ENCODE data around the gene RAD21L1.

Gene RAD21L1

DNA sequence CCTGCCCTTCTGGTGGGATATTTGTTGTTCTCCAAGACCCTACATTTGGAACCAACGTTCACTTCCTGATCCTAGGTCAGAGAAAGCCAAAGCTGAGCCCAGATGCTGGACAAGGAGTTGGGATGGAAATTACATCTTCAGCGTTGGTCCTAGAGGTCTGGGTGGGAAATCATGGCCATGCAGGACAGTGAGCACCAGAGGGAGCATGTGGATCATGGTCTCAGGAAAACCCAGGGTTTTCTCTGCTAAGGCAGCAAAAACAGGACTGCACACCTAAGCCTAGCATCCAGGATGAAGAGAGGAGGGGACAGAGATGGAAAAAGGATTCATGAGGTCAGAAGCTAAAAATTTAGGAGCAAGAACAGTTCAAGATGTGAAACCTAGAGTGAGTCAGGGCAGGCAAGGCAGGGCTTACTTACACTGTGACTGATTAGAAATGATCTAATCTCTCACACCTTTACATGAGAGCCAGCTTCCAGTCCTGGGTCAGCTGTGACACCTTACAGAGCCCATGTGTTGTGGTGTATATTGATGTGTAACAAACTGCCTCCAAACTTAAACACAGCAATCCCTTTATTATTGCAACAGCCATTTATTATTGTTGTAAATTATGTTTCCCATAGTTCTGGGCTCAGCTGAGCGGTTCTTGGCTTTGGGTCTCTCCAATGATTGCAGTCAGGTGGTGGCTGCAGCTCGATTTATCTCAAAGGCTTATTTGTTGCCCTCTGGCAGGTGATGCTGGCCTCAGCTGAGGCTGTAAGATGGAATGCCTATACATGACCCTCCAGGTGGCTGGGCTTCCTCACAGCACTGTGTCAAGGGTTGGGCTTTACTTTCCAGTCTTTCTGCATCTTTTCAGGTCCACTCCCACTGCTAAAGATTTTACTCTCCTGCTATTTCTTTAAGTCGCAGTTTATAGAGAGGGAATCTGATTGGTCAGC, 16.1 kb upstream of the RAD21L1 start:
- no peak overlapping the region for H3K4me3 ChIP-seq (ENCODE audit: low read depth, low read length)
- DNase-seq (ENCODE audit: low read depth, low spot score), result no peak
- ChIA-PET POLR2A (no interaction called here), CTCF (interaction anchor here (0.5 to 2.5 kb wide), 12 partner anchors 10 to 395 kb away, joined by 3 to 14 read pairs (median 4); partner anchors contain the start of gene NSFL1C)
- peak; percentile 36 for TF ChIP-seq CTCF (IDR thresholded peaks at IDR 0.05; ENCODE audit: insufficient read depth, low read length, missing control alignments)

DNA sequence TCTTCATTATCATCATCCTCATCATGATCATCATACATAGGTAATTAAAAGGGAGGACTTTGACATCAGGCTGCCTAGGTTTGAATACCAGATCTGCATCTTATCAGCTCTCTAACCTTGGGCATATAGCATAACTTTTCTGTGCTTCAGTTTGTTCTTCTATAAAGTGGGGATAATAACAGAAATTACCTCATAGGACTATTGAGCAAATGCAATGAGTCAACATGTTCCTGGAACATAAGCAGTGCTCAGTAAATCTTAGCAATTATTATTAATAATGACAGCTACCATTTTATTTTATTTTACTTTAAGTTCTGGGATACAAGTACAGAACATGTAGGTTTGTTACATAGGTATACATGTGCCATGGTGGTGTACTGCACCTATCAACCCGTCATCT, 15.3 kb upstream of the RAD21L1 start:
- CTCF ChIA-PET, result interaction anchor here (0.7 to 2.5 kb wide), 12 partner anchors 10 to 395 kb away, joined by 3 to 14 read pairs (median 4); no protein-coding TSS in a partner anchor
- no peak for TF ChIP-seq CTCF (IDR thresholded peaks at IDR 0.05; ENCODE audit: insufficient read depth, low read length, missing control alignments)
- no peak overlapping the region for H3K4me3 ChIP-seq (ENCODE audit: low read depth, low read length)
- no peak for DNase-seq (ENCODE audit: low read depth, low spot score)
- POLR2A ChIA-PET, result no interaction called here

GRCh38 chr20:1212023-1212422, 13.8 kb upstream of the RAD21L1 start:
- ChIA-PET CTCF (interaction anchor here (0.6 to 2.5 kb wide), 13 partner anchors 8 to 395 kb away, joined by 3 to 22 read pairs (median 4); partner anchors contain the start of gene C20orf202), POLR2A (no interaction called here)
- H3K4me3 ChIP-seq (ENCODE audit: low read depth, low read length), result no peak overlapping the region
- TF ChIP-seq CTCF (IDR thresholded peaks at IDR 0.05; ENCODE audit: insufficient read depth, low read length, missing control alignments), result no peak
- DNase-seq (ENCODE audit: low read depth, low spot score), result no peak

GRCh38 chr20:1212607-1213396, 13.0 kb upstream of the RAD21L1 start:
- CTCF ChIA-PET, result interaction anchor here (0.6 to 2.5 kb wide), 19 partner anchors 8 to 396 kb away, joined by 3 to 22 read pairs (median 4); partner anchors contain the start of gene C20orf202
- peak; percentile 85 for TF ChIP-seq CTCF (IDR thresholded peaks at IDR 0.05; ENCODE audit: insufficient read depth, low read length, missing control alignments)
- peak; percentile 14 for DNase-seq (ENCODE audit: low read depth, low spot score)
- POLR2A ChIA-PET, result no interaction called here
- H3K4me3 ChIP-seq (ENCODE audit: low read depth, low read length), result no peak overlapping the region

- POLR2A ChIA-PET, result no interaction called here
- CTCF ChIA-PET, result no interaction called here
- TF ChIP-seq CTCF (IDR thresholded peaks at IDR 0.05; ENCODE audit: insufficient read depth, low read length, missing control alignments), result no peak
- no peak overlapping the region for H3K4me3 ChIP-seq (ENCODE audit: low read depth, low read length)
- no peak for DNase-seq (ENCODE audit: low read depth, low spot score)
Measured at GRCh38 chr20:1214838-1215261, 11.0 kb upstream of the RAD21L1 start.

All from AG04449 (cell line).